Peyer's patch (tissue), 4 donors: ENCODE measurements around the gene UVRAG.

Source experiments
- CTCF ChIP-seq, 6 experiments: fragments of 450-650 bp in 4 of 6; fragments of 200-600 bp in 2 of 6; sonication (generic) in 1 of 6; IDR thresholded peaks; one replicate each; pipeline ENCODE4 v1.5.1; 2017 to 2019; ENCODE audit warnings: antibody characterized with exemption in 6 of 6, mild to moderate bottlenecking in 3 of 6, moderate library complexity in 1 of 6
- POLR2A ChIP-seq, 2 donors: fragments of 450-650 bp; IDR thresholded peaks; one replicate each; pipeline ENCODE4 v1.5.1; 2017; ENCODE audit warnings: antibody characterized with exemption in 2 of 2, mild to moderate bottlenecking in 2 of 2, moderate library complexity in 2 of 2

- no peak for TF ChIP-seq CTCF (IDR thresholded peaks at IDR 0.05)
- no peak for TF ChIP-seq POLR2A (IDR thresholded peaks at IDR 0.05)
These were observed 17.0 kb downstream of the UVRAG start for GRCh38 chr11:75831915-75832502.
